ENCODE measurements around the gene NSA2.

DNA sequence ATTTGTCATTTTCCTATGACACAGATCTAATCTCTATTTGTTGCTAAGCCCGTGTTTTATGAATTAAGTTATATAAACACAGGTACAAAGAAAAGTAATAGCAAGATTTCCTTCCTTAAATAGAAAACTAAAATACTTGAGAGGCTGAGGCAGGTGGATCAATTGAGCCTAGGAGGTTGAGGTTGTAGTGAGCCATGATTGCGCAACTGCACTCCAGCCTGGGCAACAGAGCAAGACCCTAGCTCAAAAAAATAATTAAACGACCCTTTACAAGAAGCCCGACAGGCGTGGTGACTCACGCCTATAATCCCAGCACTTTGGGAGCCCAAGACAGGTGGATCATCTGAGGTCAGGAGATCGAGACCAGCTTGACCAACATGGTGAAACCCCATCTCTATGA is 62.4 kb downstream of the NSA2 start:
- TF ChIP-seq TAF1 (IDR thresholded peaks at IDR 0.05; ENCODE audit: low read depth, low read length) (no peak), POLR2A (IDR thresholded peaks at IDR 0.05; ENCODE audit: low read depth, low read length) (no peak)

All from GM12891 (cell line).